Right atrium auricular region (tissue), 2 donors: ENCODE measurements around the gene NVL. TPM values are rescaled to one million over a fixed set of nuclear protein-coding genes. Genes with fewer than 3 reads are reported as not detected.

Source experiments
- DNase-seq: peaks from one replicate; pipeline ENCODE4 v3.0.0-alpha.2; 2019; ENCODE audit warnings: low spot score
- H3K27ac ChIP-seq, 2 donors: fragments of 200-600 bp; sonication (generic); 1 replicate in 1 of 2; 2 replicates in 1 of 2; pipeline ENCODE4 v1.5.1; 2016 to 2019
- H3K27me3 ChIP-seq, 2 donors: fragments of 200-600 bp; sonication (generic); one replicate each; pipeline versions ENCODE4 v1.5.1 to v1.6.0; 2017 to 2019
- H3K36me3 ChIP-seq: fragments of 200-600 bp; sonication (generic); one replicate; pipeline ENCODE4 v1.5.1; 2016
- H3K4me1 ChIP-seq, 2 donors: fragments of 200-600 bp; sonication (generic); one replicate each; pipeline versions ENCODE4 v1.5.1 to v1.6.0; 2017 to 2019
- H3K4me3 ChIP-seq, 2 donors: fragments of 200-600 bp; sonication (generic); 1 replicate in 1 of 2; 2 replicates in 1 of 2; pipeline ENCODE4 v1.5.1; 2017 to 2019; ENCODE audit warnings: mild to moderate bottlenecking in 1 of 2, moderate library complexity in 1 of 2
- H3K9me3 ChIP-seq, 2 donors: fragments of 200-600 bp; sonication (generic); one replicate each; pipeline ENCODE4 v1.5.1; 2019
- CTCF ChIP-seq, 2 donors: fragments of 200-600 bp; sonication (generic); IDR thresholded peaks; one replicate each; pipeline ENCODE4 v1.5.1; 2019; ENCODE audit warnings: antibody characterized with exemption in 2 of 2
- total RNA-seq, 2 donors: library from RNA; depleted of rRNA; stranded (reverse); fragments of >200 nt; gene quantifications; one replicate each; pipeline ENCODE4 v1.1.0, GENCODE V29; 2016

The NVL gene
- total RNA-seq, 2 donors from 2014 or later, result 7.5 to 8.3 TPM

- Histone ChIP-seq H3K9me3 (no peaks in the 10 kb centered on the region), H3K27ac (no peak overlapping the region), H3K4me1 (no peaks in the 10 kb centered on the region), H3K36me3 (peaks cover 76% of the 10 kb centered on the region), H3K27me3 (no peaks in the 10 kb centered on the region), H3K4me3 (no peak overlapping the region)
- no peak for TF ChIP-seq CTCF (IDR thresholded peaks at IDR 0.05)
- no peak for DNase-seq
These were observed 29.6 kb downstream of the NVL start for GRCh38 chr1:224300346-224300745.

DNA sequence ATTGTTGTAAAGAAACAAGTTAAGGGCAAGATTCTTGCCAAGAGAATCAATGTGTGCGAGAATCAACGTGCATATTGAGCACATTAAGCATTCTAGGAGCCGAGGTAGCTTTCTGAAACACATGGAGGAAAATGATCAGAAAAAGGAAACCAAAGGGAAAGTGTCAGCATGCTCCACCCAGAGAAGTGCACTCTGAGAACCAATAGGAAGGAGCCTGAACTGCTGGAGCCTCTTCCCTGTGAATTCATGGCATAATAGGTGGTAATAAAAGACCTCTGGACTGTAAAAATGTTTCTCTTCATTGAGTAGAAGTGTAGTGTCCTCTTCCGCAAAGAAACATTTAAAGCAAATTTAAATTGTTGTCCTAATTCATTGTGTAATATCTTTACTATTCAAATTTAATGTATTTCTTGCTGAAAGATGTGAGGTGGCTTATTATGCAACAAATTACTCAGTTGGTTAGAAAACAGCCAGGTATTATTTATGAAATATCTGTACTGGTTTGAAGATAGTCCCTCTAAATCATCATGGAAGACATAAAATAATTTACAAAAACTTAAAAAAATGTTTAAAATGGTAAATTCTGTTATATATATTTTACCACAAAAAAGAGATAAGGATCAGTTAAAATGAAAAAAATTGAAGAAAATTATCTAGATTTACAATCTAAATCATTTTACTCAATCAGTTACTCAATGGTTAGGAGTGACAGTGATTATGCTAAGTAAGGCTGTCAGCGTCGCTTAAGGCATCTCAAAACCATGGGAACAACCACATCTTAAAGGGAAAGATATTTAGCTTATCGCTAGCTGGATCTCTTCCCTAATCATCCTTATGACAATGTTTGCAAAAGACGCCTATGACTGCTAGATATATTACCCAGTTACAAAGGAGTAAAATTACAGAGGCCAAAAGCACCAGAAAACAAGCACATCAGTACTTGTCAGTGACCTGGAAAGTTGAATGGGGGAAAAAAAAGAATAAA, 31.3 kb downstream of the NVL start:
- Histone ChIP-seq H3K4me1 (no peaks in the 10 kb centered on the region), H3K27me3 (no peaks in the 10 kb centered on the region), H3K9me3 (no peaks in the 10 kb centered on the region), H3K27ac (no peak overlapping the region), H3K36me3 (peaks cover 73% of the 10 kb centered on the region), H3K4me3 (no peak overlapping the region)
- no peak for DNase-seq
- no peak for TF ChIP-seq CTCF (IDR thresholded peaks at IDR 0.05)

DNA sequence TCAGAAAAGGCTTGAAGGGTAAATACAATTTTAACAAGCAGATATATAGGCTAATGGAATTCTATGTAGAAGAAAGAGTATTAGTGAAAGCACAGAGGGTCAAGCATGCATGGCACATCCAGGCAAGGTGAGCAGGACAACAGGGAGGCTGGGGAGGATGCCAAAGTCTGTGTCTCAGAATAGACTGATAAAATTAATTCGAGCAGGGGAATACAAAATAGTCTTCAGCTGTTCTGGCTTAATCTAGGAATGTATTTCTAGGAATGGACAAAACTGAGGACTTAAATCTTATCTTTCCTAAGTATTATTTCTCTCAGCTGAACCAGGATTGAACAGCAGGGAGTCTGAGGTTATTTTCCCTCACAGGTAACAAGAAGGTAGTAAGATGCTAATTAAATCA, 35.2 kb downstream of the NVL start:
- Histone ChIP-seq H3K9me3 (no peaks in the 10 kb centered on the region), H3K4me3 (no peak overlapping the region), H3K4me1 (no peaks in the 10 kb centered on the region), H3K27ac (no peak overlapping the region), H3K27me3 (no peaks in the 10 kb centered on the region), H3K36me3 (peaks cover 69% of the 10 kb centered on the region)
- DNase-seq, result no peak
- TF ChIP-seq CTCF (IDR thresholded peaks at IDR 0.05), result no peak

DNA sequence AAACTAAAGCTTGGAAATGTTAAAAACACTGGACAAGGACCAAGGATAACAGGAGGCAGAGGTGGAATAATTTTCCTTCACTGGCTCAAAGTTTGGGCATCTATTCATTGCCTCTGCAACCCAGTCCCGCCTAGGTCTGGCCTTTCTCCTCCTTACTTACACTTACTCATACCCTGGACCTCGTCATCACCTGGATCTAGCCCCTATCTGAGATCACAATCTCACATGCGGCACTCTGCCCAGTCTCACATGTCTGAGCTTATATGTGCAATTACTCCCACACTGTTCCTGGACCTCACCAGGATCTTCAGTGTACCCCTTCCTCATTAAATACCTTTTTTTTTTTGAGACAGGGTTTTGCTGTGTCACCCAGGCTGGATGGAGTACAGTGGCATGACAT, 37.6 kb downstream of the NVL start:
- no peak overlapping the region for H3K4me3 ChIP-seq
- TF ChIP-seq CTCF (IDR thresholded peaks at IDR 0.05), result no peak
- H3K27me3 ChIP-seq, result no peaks in the 10 kb centered on the region
- DNase-seq, result no peak
- peaks cover 75% of the 10 kb centered on the region for H3K36me3 ChIP-seq
- no peaks in the 10 kb centered on the region for H3K9me3 ChIP-seq
- H3K27ac ChIP-seq, result no peak overlapping the region
- H3K4me1 ChIP-seq, result no peaks in the 10 kb centered on the region

DNA sequence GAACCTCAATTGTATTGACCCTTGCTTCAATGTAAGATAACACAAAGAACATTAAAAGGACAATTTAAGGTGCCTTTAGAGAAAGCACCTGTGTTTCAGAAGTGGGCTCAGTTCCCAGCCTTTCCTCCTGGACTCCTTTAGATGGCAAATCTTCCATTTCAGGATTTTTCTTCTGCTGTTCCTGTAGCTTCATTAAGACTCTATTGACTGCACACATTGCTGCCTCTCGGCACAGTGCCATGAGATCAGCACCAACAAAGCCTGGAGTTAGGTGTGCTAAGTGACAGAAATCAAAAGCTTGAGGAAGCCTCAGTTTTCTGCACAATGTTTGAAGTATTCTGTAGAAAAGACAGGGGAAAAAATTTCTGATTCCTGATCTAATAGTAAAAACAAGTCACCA, 40.6 kb downstream of the NVL start:
- TF ChIP-seq CTCF (IDR thresholded peaks at IDR 0.05), result no peak
- H3K36me3 ChIP-seq, result peaks cover 62% of the 10 kb centered on the region
- no peak overlapping the region for H3K27ac ChIP-seq
- H3K4me3 ChIP-seq, result no peak overlapping the region
- H3K27me3 ChIP-seq, result no peaks in the 10 kb centered on the region
- DNase-seq, result no peak
- H3K4me1 ChIP-seq, result no peaks in the 10 kb centered on the region
- no peaks in the 10 kb centered on the region for H3K9me3 ChIP-seq
